ENCODE measurements around the gene CDH22.

DNA sequence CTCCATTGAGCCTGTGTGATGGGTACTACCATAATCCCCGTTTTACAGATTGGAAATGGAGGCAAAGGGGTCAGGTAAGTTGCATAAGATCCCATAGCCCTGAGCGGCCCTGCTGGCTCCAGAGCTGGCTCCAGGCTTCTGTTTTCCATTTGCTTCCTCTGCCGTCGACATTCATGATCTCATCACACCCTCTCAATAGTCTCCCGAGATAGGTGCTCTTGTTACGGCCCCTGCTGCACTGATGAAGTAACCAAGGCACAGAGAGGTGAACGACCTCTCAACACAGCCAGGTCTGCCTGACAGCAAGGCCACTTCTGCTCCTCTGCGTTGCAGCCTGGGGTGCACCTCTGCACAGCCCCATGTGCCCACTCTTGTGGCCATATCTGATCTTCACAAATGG is 16.9 kb downstream of the CDH22 start:
- TF ChIP-seq CTCF (IDR thresholded peaks at IDR 0.05): no peak
- TF ChIP-seq EZH2 (IDR thresholded peaks at IDR 0.05): no peak
